ENCODE measurements around the gene HTR3A. TPM values are rescaled to one million over a fixed set of nuclear protein-coding genes. Genes with fewer than 3 reads are reported as not detected.

Gene HTR3A
- total and polyA plus RNA-seq, 2 of the 13 experiments (the other 11 are each of a cell fraction or from before 2014, with no cell fraction given), result not detected

DNA sequence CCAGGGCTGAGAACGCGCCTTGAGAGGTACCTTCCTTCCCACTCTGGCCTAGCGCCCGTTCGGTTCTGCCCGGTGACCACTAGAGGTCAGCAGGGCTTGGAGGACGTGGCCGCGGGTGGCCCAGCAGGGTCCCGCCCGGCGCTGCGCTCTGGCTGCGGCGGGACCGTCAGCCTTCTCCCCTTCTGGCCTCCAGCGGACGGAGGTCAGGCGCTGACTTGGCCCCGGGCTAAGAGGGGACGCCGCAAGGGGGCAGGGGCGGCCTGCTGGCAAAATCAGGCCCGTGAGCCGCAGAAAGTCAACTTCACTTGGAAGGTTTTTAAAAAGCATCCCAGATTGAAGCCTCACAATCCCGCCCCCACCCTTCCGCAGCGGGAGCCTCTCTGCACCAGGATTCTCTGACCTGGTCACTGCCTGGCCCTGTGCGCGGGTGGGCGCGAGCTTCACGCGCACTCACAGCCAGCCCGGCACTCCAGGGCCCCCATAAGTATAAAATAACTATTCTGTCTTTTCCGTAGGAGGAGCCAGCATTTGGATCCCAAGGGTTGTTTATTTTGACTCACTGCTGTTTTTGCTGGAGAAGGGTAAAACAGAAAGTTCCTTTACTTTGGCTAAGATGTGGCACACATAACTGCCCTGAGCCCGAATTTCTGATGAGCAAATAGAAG is 61.4 kb downstream of the HTR3A start (continued):
- TF ChIP-seq, protein P1, sequence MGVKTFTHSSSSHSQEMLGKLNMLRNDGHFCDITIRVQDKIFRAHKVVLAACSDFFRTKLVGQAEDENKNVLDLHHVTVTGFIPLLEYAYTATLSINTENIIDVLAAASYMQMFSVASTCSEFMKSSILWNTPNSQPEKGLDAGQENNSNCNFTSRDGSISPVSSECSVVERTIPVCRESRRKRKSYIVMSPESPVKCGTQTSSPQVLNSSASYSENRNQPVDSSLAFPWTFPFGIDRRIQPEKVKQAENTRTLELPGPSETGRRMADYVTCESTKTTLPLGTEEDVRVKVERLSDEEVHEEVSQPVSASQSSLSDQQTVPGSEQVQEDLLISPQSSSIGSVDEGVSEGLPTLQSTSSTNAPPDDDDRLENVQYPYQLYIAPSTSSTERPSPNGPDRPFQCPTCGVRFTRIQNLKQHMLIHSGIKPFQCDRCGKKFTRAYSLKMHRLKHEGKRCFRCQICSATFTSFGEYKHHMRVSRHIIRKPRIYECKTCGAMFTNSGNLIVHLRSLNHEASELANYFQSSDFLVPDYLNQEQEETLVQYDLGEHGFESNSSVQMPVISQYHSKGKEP (CRISPR knock-in tag; IDR thresholded peaks at IDR 0.05), result no peak
- TF ChIP-seq PITX1 (CRISPR knock-in tag; IDR thresholded peaks at IDR 0.05), result peak; percentile 34; the same call in 1 of the 2 replicates
- TF ChIP-seq HIVEP1 (CRISPR knock-in tag; IDR thresholded peaks at IDR 0.05), result 0 out of 2 replicates have a peak, but pooled peaks have one; percentile 40
- TF ChIP-seq, protein P2, sequence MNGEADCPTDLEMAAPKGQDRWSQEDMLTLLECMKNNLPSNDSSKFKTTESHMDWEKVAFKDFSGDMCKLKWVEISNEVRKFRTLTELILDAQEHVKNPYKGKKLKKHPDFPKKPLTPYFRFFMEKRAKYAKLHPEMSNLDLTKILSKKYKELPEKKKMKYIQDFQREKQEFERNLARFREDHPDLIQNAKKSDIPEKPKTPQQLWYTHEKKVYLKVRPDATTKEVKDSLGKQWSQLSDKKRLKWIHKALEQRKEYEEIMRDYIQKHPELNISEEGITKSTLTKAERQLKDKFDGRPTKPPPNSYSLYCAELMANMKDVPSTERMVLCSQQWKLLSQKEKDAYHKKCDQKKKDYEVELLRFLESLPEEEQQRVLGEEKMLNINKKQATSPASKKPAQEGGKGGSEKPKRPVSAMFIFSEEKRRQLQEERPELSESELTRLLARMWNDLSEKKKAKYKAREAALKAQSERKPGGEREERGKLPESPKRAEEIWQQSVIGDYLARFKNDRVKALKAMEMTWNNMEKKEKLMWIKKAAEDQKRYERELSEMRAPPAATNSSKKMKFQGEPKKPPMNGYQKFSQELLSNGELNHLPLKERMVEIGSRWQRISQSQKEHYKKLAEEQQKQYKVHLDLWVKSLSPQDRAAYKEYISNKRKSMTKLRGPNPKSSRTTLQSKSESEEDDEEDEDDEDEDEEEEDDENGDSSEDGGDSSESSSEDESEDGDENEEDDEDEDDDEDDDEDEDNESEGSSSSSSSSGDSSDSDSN (CRISPR knock-in tag; IDR thresholded peaks at IDR 0.05), result peak; percentile 99
- TF ChIP-seq SUZ12 (IDR thresholded peaks at IDR 0.05; ENCODE audit: low read depth, low read length), result no peak
- TF ChIP-seq, protein P3, sequence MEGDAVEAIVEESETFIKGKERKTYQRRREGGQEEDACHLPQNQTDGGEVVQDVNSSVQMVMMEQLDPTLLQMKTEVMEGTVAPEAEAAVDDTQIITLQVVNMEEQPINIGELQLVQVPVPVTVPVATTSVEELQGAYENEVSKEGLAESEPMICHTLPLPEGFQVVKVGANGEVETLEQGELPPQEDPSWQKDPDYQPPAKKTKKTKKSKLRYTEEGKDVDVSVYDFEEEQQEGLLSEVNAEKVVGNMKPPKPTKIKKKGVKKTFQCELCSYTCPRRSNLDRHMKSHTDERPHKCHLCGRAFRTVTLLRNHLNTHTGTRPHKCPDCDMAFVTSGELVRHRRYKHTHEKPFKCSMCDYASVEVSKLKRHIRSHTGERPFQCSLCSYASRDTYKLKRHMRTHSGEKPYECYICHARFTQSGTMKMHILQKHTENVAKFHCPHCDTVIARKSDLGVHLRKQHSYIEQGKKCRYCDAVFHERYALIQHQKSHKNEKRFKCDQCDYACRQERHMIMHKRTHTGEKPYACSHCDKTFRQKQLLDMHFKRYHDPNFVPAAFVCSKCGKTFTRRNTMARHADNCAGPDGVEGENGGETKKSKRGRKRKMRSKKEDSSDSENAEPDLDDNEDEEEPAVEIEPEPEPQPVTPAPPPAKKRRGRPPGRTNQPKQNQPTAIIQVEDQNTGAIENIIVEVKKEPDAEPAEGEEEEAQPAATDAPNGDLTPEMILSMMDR (CRISPR knock-in tag; IDR thresholded peaks at IDR 0.05), result peak; percentile 96
- TF ChIP-seq CCDC6 (CRISPR knock-in tag; IDR thresholded peaks at IDR 0.05), result 0 out of 2 replicates have a peak, but pooled peaks have one; percentile 54
- TF ChIP-seq TOE1 (CRISPR knock-in tag; IDR thresholded peaks at IDR 0.05), result no peak
- TF ChIP-seq, protein P4, sequence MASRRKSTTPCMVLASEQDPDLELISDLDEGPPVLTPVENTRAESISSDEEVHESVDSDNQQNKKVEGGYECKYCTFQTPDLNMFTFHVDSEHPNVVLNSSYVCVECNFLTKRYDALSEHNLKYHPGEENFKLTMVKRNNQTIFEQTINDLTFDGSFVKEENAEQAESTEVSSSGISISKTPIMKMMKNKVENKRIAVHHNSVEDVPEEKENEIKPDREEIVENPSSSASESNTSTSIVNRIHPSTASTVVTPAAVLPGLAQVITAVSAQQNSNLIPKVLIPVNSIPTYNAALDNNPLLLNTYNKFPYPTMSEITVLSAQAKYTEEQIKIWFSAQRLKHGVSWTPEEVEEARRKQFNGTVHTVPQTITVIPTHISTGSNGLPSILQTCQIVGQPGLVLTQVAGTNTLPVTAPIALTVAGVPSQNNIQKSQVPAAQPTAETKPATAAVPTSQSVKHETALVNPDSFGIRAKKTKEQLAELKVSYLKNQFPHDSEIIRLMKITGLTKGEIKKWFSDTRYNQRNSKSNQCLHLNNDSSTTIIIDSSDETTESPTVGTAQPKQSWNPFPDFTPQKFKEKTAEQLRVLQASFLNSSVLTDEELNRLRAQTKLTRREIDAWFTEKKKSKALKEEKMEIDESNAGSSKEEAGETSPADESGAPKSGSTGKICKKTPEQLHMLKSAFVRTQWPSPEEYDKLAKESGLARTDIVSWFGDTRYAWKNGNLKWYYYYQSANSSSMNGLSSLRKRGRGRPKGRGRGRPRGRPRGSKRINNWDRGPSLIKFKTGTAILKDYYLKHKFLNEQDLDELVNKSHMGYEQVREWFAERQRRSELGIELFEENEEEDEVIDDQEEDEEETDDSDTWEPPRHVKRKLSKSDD (CRISPR knock-in tag; IDR thresholded peaks at IDR 0.05; ENCODE audit: low read depth), result no peak
- TF ChIP-seq ZSCAN31 (CRISPR knock-in tag; IDR thresholded peaks at IDR 0.05; ENCODE audit: low read depth), result 0 out of 2 replicates have a peak, but pooled peaks have one; percentile 43
- no peak for TF ChIP-seq ZNF891 (CRISPR knock-in tag; IDR thresholded peaks at IDR 0.05)
- TF ChIP-seq NFE2L1 (CRISPR knock-in tag; IDR thresholded peaks at IDR 0.05; ENCODE audit: borderline replicate concordance), result no peak
- TF ChIP-seq ATF7-NPFF (CRISPR knock-in tag; IDR thresholded peaks at IDR 0.05; ENCODE audit: low read depth), result 0 out of 2 replicates have a peak, but pooled peaks have one; percentile 16
- TF ChIP-seq CC2D1A (CRISPR knock-in tag; IDR thresholded peaks at IDR 0.05), result no peak
- TF ChIP-seq ZNF776 (CRISPR knock-in tag; IDR thresholded peaks at IDR 0.05), result 0 out of 2 replicates have a peak, but pooled peaks have one; percentile 38
- TF ChIP-seq FOXC1 (CRISPR knock-in tag; IDR thresholded peaks at IDR 0.05; ENCODE audit: borderline replicate concordance), result 0 out of 2 replicates have a peak, but pooled peaks have one; percentile 70
- TF ChIP-seq RBM39 (IDR thresholded peaks at IDR 0.05; ENCODE audit: low read depth, low read length, poor library complexity, severe bottlenecking), result peak; percentile 64
- TF ChIP-seq NONO (IDR thresholded peaks at IDR 0.05), result no peak
- TF ChIP-seq NONO (CRISPR knock-in tag; conservative IDR thresholded peaks at IDR 0.05), result peak; percentile 65; the same call in 1 of the 2 replicates
- no peak for TF ChIP-seq FOSL1 (CRISPR knock-in tag; IDR thresholded peaks at IDR 0.05; ENCODE audit: borderline replicate concordance)

Data from HepG2 (cell line).